Measurements from ENCODE around the gene MS4A6E.
"Not testable (repeated sequence)": the region's sequence is repeated elsewhere in the genome, so short reads cannot be mapped to it uniquely, and the experiment has no call there.

MS4A6E gene

DNA sequence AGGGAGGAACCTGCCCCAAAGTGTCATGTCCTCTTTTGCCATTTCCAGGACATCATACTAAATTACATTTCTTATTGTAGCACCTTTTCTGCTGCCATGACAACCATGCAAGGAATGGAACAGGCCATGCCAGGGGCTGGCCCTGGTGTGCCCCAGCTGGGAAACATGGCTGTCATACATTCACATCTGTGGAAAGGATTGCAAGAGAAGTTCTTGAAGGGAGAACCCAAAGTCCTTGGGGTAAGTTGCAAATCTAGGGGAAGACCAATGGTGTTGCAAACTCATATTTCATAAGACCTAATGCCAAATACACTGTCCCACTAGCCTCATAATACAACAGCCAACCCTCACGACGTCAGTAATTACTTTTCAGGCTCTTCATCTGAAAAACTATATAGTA is 34.9 kb upstream of the MS4A6E start:
- H3K27me3 ChIP-seq = no peaks in the 10 kb centered on the region
- no peak overlapping the region for H3K4me3 ChIP-seq (ENCODE audit: low read depth in 1 of 2, low read length in 1 of 2)
- no peak overlapping the region for H3K27ac ChIP-seq
- H3K4me1 ChIP-seq (ENCODE audit: control insufficient read depth in 1 of 2, insufficient read depth in 1 of 2, low read depth in 1 of 2, low read length in 1 of 2) = peaks cover 6 to 19% of the 10 kb centered on the region in 2 experiments
- no peaks in the 10 kb centered on the region for H3K9me3 ChIP-seq
- TF ChIP-seq CTCF (IDR thresholded peaks at IDR 0.05) = no peak
- no peaks in the 10 kb centered on the region for H3K36me3 ChIP-seq

DNA sequence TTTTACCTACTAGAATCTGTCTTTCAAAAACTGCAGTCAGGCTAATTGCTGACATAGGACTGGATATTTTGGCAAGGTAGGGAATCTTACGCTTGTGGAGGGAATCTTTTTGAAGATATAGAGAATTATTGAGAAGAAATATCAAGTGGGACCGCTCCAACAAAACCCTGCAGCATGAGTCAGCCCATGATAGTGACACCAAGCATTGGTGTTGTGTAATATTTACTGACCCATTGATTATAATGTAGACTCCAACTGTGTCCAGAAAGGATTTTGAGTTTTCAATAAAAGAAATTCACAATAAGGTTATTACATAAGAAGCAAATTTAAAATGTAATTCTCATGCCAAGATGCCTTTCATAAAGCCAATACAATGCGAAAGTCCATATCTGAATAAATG is 25.9 kb upstream of the MS4A6E start:
- no peaks in the 10 kb centered on the region for H3K9me3 ChIP-seq
- H3K4me1 ChIP-seq (ENCODE audit: control insufficient read depth in 1 of 2, insufficient read depth in 1 of 2, low read depth in 1 of 2, low read length in 1 of 2) = peaks cover 10 to 20% of the 10 kb centered on the region in 2 experiments
- no peak overlapping the region for H3K27ac ChIP-seq
- no peak overlapping the region for H3K4me3 ChIP-seq (ENCODE audit: low read depth in 1 of 2, low read length in 1 of 2)
- no peaks in the 10 kb centered on the region for H3K36me3 ChIP-seq
- H3K27me3 ChIP-seq = no peaks in the 10 kb centered on the region
- no peak for TF ChIP-seq CTCF (IDR thresholded peaks at IDR 0.05)

- peaks cover 9 to 15% of the 10 kb centered on the region in 2 experiments for H3K4me1 ChIP-seq (ENCODE audit: control insufficient read depth in 1 of 2, insufficient read depth in 1 of 2, low read depth in 1 of 2, low read length in 1 of 2)
- not testable (repeated sequence) for H3K9me3 ChIP-seq; H3K27me3 ChIP-seq; H3K27ac ChIP-seq; H3K4me3 ChIP-seq (ENCODE audit: low read depth in 1 of 2, low read length in 1 of 2); H3K36me3 ChIP-seq
Measured at GRCh38 chr11:60301884-60302283, 25.2 kb upstream of the MS4A6E start.

- TF ChIP-seq CTCF (IDR thresholded peaks at IDR 0.05) = no peak
- Histone ChIP-seq H3K4me3 (ENCODE audit: low read depth in 1 of 2, low read length in 1 of 2) (no peak overlapping the region), H3K4me1 (ENCODE audit: control insufficient read depth in 1 of 2, insufficient read depth in 1 of 2, low read depth in 1 of 2, low read length in 1 of 2) (no peaks in the 10 kb centered on the region), H3K27me3 (no peaks in the 10 kb centered on the region), H3K36me3 (no peaks in the 10 kb centered on the region), H3K9me3 (no peaks in the 10 kb centered on the region), H3K27ac (no peak overlapping the region)
Measured at GRCh38 chr11:60303661-60304060, 23.4 kb upstream of the MS4A6E start.

DNA sequence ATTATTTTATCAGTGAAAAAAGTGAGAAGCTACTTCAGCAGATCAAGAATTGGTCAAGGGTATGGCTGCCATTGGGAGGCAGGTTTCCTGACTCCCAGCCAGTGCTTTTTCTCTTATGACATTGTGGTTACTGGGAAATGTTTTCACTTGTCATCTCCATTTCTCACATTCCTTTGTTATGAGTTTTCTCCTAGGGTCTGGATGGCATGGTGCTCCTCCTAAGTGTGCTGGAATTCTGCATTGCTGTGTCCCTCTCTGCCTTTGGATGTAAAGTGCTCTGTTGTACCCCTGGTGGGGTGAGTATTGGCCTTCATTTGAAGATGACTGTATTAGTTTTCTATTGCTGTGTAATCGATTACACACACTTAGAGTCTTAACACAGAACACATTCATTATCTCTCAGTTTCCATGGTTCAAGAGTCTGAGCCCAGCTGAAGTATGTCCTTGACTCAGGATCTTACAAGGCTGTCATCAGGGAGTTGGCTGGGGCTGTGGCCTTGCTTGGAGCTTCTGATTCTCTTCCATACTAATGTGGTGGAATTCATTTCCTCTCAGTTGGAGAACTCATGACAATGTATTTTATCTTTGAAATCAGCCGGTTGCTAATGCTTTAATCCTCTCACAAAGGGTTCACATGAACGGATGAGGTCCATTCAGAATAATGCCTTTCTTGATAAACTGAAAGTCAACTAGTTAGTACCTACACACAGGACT is 21.0 kb upstream of the MS4A6E start:
- Histone ChIP-seq H3K9me3 (no peaks in the 10 kb centered on the region), H3K27me3 (no peaks in the 10 kb centered on the region), H3K27ac (no peak overlapping the region), H3K4me3 (ENCODE audit: low read depth in 1 of 2, low read length in 1 of 2) (no peak overlapping the region), H3K36me3 (no peaks in the 10 kb centered on the region), H3K4me1 (ENCODE audit: control insufficient read depth in 1 of 2, insufficient read depth in 1 of 2, low read depth in 1 of 2, low read length in 1 of 2) (no peaks in the 10 kb centered on the region)
- no peak for TF ChIP-seq CTCF (IDR thresholded peaks at IDR 0.05)

DNA sequence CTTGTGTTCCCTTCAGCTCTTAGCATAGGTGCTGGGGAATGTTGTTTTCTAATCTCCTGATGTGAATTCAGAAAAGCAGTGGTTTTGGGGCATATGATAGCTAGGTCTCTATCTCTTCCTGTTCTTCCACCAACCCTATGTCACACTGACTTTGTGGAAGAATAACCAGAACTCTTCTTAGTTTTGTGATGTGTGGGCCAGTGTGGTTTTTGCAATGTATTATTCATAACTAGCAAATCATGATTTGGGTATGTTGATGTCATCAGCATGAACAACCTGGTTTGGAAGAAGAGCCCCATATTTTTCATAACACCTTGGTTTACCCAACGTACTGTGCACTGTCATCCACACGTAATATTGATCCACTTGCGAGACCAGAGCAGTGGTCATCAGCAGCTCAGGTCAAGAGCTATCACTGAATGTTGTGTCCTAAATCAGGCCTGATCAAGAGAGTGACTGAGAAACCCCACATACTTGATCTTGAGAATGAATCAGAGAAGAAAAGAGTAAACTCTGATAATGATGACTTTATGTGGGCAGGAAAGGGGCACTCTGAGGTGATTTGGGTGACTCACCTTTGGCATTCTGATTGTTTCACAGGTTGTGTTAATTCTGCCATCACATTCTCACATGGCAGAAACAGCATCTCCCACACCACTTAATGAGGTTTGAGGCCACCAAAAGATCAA is 19.4 kb upstream of the MS4A6E start:
- Histone ChIP-seq H3K27me3 (no peaks in the 10 kb centered on the region), H3K4me3 (ENCODE audit: low read depth in 1 of 2, low read length in 1 of 2) (no peak overlapping the region), H3K27ac (no peak overlapping the region), H3K4me1 (ENCODE audit: control insufficient read depth in 1 of 2, insufficient read depth in 1 of 2, low read depth in 1 of 2, low read length in 1 of 2) (no peaks in the 10 kb centered on the region), H3K9me3 (no peaks in the 10 kb centered on the region), H3K36me3 (no peaks in the 10 kb centered on the region)
- no peak for TF ChIP-seq CTCF (IDR thresholded peaks at IDR 0.05)

All from neutrophil (primary cell).